Activated T-helper 2 cell treated with anti-CD3 and anti-CD28 coated beads, Interferon-gamma antibody, Interleukin-2, Interleukin-4, amounts not matched to agents 10 μg/mL and 5 μg/mL and 100 μg/mL, durations not matched to agents 14 hours and 24 hours and 36 hours (primary cell): Measurements from ENCODE around the gene MCTS1. TPM values are rescaled to one million over a fixed set of nuclear protein-coding genes. Genes with fewer than 3 reads are reported as not detected.
"Not testable (repeated sequence)": the region's sequence is repeated elsewhere in the genome, so short reads cannot be mapped to it uniquely, and the experiment has no call there.

Experiments
- DNase-seq: peaks from one replicate; pipeline ENCODE4 v3.0.0; 2021; ENCODE audit warnings: low spot score
- H3K27ac Mint-ChIP-seq: one replicate; pipeline ENCODE4 v1.8.0; 2021; ENCODE audit warnings: mixed read lengths
- H3K27me3 Mint-ChIP-seq: one replicate; pipeline ENCODE4 v1.8.0; 2021; ENCODE audit warnings: low read depth, mixed read lengths
- H3K36me3 Mint-ChIP-seq: one replicate; pipeline ENCODE4 v1.8.0; 2021; ENCODE audit warnings: low read depth, mixed read lengths
- H3K4me1 Mint-ChIP-seq: one replicate; pipeline ENCODE4 v1.8.0; 2021; ENCODE audit warnings: low read depth, mixed read lengths
- H3K4me3 Mint-ChIP-seq: one replicate; pipeline ENCODE4 v1.8.0; 2021; ENCODE audit warnings: low read depth, mild to moderate bottlenecking, moderate library complexity, mixed read lengths
- H3K9me3 Mint-ChIP-seq: one replicate; pipeline ENCODE4 v1.8.0; 2021; ENCODE audit warnings: mixed read lengths
- intact Hi-C: fragments of 100-400 bp; cut with micrococcal nuclease; formaldehyde crosslinking; loops from one replicate; pipeline ENCODE4 v1.15.1; 2023
- total RNA-seq: library from RNA; stranded (reverse); gene quantifications from 2 replicates; pipeline ENCODE4 v1.2.3, GENCODE V29; 2022

The MCTS1 gene
- total RNA-seq, 1 donor from 2014 or later: 68.7 TPM

- no peak overlapping the region for H3K4me3 Mint-ChIP-seq
- H3K4me1 Mint-ChIP-seq: peaks cover 2% of the 10 kb centered on the region
- no peaks in the 10 kb centered on the region for H3K36me3 Mint-ChIP-seq
- intact Hi-C loops: no loop called here
- no peaks in the 10 kb centered on the region for H3K27me3 Mint-ChIP-seq
- no peak for DNase-seq
- no peak overlapping the region for H3K27ac Mint-ChIP-seq
- no peaks in the 10 kb centered on the region for H3K9me3 Mint-ChIP-seq
These were observed 43.2 kb downstream of the MCTS1 start for GRCh38 chrX:120647127-120647526.

DNA sequence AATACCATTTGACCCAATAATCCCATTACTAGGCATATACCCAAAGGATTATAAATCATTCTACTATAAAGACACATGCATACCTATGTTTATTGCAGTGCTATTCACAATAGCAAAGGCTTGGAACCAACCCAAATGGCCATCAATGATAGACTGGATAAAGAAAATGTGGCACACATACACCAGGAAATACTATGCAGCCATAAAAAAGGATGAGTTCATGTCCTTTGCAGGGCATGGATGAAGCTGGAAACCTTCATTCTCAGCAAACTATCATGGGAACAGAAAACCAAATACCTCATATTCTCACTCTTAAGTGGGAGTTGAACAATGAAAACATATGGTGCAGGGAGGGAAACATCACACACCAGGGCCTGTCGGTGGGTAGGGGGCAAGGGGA is 48.4 kb downstream of the MCTS1 start:
- DNase-seq, intact Hi-C loops, H3K9me3 Mint-ChIP-seq, H3K27me3 Mint-ChIP-seq, H3K4me3 Mint-ChIP-seq, H3K36me3 Mint-ChIP-seq, H3K4me1 Mint-ChIP-seq, H3K27ac Mint-ChIP-seq: not testable (repeated sequence)

DNA sequence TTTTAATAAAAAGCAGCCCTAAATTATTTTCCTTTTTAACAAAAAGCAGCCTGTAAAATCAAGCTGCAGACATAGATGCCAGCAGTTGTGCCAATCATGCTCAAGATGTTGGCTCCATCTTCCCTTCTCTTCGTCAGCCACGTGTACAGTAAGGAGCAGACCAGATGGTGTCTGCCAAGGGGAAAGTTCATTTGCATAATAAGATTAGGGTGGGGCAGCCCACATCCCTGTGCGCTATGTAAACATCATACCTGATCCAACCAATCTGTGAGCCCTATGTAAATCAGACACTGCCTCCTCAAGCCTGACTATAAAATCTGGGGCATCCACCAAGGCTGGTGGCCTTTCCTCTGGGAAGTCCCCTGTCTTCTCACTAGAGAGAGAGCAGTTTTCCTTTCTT is 49.1 kb downstream of the MCTS1 start:
- Mint-ChIP-seq H3K4me1 (peaks cover 5% of the 10 kb centered on the region), H3K27ac (no peak overlapping the region), H3K27me3 (no peaks in the 10 kb centered on the region), H3K36me3 (no peaks in the 10 kb centered on the region), H3K9me3 (no peaks in the 10 kb centered on the region), H3K4me3 (no peak overlapping the region)
- DNase-seq: no peak
- intact Hi-C loops: no loop called here

GRCh38 chrX:120660637-120661036 is 56.7 kb downstream of the MCTS1 start:
- intact Hi-C loops: loop anchor here (5.0 kb wide), 1 partner anchor 148 kb away; no protein-coding TSS in a partner anchor
- Mint-ChIP-seq H3K36me3 (no peaks in the 10 kb centered on the region), H3K4me1 (peaks cover 5% of the 10 kb centered on the region), H3K4me3 (no peak overlapping the region), H3K27me3 (no peaks in the 10 kb centered on the region), H3K9me3 (no peaks in the 10 kb centered on the region), H3K27ac (no peak overlapping the region)
- no peak for DNase-seq

Other genes with a start within 250 kb of the MCTS1 start
- not detected in 2 replicates for gene ATP1B4, start 242.0 kb upstream of the MCTS1 start, total RNA-seq
- 39.8 and 40.7 TPM in 2 replicates for gene LAMP2, start 134.8 kb upstream of the MCTS1 start, total RNA-seq
- gene CUL4B, start 43.1 kb upstream of the MCTS1 start, total RNA-seq: 26.9 and 30.7 TPM in 2 replicates
- gene C1GALT1C1, start 26.0 kb downstream of the MCTS1 start, total RNA-seq: 24.5 and 25.0 TPM in 2 replicates